ENCODE measurements around the gene ZNF230.

The ZNF230 gene

GRCh38 chr19:44002566-44003460 is at the start of gene ZNF230:
Gene ZNF230 (plus strand): TSS chr19:44002957. CDS start chr19:44007079, 4,122 bp downstream.
- DNase-seq (ENCODE audit: low read depth in 4 of 4, low spot score in 1 of 4), result peak; percentile 48 to 67 (median 62)

DNA sequence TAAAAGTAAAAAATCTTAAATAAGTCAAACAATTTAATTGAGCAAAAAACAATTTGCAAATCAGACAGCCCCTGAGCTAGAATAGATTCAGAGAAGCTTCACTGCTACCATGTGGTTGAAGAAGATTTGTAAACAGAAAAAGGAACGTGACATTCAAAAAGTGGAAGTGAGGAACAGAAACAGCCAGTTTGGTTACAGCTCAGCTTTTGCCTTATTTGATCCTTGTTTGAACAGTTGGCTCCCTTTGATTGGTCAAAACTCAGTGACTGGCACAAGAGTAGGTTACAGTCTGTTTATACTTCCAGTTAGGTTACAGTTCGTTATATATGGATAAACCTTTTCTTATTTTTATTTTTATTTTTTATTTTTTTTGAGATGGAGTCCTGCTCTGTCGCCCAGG is 45.9 kb upstream of the ZNF230 start:
- DNase-seq (ENCODE audit: low read depth in 4 of 4, low spot score in 1 of 4), result no peak

GRCh38 chr19:43957891-43958290 is 44.9 kb upstream of the ZNF230 start:
- DNase-seq (ENCODE audit: low read depth in 4 of 4, low spot score in 1 of 4), result no peak

DNA sequence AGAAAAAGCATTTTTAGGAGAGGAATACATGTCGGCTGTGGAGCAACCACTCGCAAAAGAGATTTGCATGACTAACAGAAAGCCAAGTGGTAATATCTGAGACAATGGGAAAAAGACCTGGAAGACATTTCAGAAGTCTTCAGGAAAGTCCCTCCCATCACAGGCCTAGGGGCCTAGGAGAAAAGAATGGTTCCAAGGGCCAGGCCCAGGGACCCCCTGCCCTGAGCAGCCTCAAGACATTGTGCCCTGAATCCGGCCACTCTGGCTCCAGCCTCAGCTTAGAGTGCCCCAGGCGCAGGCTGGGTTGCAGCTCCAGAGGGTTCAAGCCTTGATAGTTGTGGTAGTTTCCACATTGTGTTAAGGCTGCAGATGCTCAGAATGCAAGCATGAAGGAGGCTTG is 42.3 kb upstream of the ZNF230 start:
- no peak for DNase-seq (ENCODE audit: low read depth in 4 of 4, low spot score in 1 of 4)

GRCh38 chr19:43966079-43966694 is 36.6 kb upstream of the ZNF230 start:
- no peak for DNase-seq (ENCODE audit: low read depth in 4 of 4, low spot score in 1 of 4)

GRCh38 chr19:43976732-43977131 is 26.0 kb upstream of the ZNF230 start:
- no peak for DNase-seq (ENCODE audit: low read depth in 4 of 4, low spot score in 1 of 4)

DNA sequence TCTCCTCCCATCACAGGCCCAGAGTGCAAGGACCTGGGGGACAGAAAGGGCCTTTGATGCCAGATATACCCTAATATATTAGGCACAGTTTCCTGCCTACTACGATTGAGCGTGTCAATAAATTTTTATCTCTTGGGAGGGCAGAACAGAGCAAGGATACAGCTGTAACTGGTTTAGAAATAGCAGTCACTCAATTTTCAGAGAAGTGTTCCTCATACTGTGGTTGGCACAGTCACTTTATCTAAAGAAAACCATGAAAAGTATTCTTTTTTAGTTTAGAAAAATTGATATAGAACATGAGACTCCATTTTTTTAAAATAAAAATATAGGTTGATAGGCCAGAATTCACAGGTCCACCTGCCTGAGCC is 19.2 kb upstream of the ZNF230 start:
- DNase-seq (ENCODE audit: low read depth in 4 of 4, low spot score in 1 of 4), result no peak

DNA sequence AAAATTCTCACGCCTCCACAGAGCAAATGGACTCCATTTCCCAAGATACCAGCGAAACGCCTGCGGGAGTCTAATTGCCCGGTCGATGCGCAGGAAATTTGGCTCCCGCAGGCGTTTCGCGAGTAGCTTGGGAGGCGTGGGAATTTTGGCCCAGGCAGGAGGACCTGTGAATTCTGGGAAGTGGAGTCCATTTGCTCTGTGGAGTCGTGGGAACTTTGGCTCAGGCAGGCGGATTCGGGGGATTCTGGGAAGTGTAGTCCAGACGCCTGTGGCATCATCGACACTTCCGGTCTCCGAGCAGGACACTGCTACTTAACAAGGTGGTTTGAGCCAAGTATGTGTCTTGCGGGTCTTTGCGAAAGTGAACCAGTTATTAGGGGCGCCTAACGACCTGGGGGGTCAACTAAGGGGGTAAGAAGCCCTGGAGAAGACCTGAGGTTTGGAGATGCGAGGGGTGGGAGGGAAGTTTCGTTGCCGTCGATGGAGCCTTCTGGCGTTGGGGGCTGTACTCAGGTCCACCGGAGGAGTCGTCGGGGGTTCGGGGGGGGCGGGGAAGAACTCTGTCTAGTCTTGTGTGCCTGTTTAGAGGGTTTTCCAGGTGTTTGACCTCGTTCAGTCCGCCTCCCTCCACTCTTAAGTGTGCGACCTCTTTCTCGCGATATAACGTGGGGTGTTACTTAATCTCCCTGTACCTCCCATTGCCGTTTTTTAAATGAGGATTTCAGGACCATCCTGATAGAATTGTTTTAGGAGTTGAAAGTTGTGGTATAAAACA is 18.7 kb upstream of the ZNF230 start, which contains the start of gene ZNF155:
Gene ZNF155, plus strand, starts transcription at position 277 of the 775 bp plus-strand sequence. CDS start 4,356 bp downstream, outside the sequence.
- peak; percentile 39 to 59 (median 50) for DNase-seq (ENCODE audit: low read depth in 4 of 4, low spot score in 1 of 4)

DNA sequence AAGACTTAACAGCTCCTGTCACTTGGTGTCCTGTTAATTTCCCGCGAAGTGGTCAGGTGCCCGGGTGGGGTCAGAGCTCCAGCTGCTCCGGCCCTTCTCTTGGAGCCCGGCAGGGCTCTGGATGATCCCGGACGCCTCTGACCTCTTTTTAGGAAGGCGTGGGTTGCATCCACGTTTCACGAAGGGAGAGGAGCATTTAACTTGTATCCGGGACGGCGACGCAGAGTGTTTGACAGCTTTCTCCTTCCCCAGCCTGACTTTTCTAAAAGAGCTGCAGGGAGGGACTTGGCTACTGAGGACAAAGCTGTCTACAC is 18.1 kb upstream of the ZNF230 start:
- DNase-seq (ENCODE audit: low read depth in 4 of 4, low spot score in 1 of 4), result no peak

DNA sequence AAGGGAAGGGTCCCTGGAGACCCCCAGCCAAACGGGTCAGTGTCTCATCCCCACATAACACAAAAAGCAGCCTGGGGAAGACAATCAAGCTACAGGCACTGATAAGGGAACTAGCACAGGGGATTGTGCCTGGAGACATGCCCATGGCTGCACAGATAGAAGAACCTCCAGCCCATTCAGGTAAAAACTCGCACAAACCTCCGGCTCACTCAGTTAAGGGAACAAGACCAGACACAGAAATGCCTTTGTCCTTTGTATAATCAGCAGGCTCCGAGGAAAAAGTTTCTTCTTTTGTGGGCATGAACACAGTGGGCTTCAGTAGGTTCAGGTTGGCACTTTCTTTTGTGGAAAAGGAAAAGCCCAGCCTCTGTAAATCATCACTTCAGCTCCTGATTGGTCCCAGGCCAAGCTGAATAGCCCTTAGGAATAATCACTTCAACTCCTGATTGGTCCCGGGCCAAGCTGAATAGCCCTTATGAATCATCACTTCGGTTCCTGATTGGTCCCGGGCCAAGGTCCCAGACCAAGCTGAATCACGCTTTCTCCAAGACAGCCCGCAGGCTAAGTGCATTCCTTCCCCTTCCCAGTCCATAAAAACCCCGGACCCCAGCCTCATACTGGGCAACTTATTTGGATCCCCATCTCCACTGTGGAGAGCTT is 5.0 kb upstream of the ZNF230 start:
- DNase-seq (ENCODE audit: low read depth in 4 of 4, low spot score in 1 of 4), result no peak

- DNase-seq (ENCODE audit: low read depth in 4 of 4, low spot score in 1 of 4), result no peak
Observed at GRCh38 chr19:44002212-44002565, 568 bp upstream of the ZNF230 start.

GRCh38 chr19:44003461-44004009 is 778 bp downstream of the ZNF230 start:
- DNase-seq (ENCODE audit: low read depth in 4 of 4, low spot score in 1 of 4), result no peak

GRCh38 chr19:44005973-44006372 is 3.2 kb downstream of the ZNF230 start:
- DNase-seq (ENCODE audit: low read depth in 4 of 4, low spot score in 1 of 4), result no peak

DNA sequence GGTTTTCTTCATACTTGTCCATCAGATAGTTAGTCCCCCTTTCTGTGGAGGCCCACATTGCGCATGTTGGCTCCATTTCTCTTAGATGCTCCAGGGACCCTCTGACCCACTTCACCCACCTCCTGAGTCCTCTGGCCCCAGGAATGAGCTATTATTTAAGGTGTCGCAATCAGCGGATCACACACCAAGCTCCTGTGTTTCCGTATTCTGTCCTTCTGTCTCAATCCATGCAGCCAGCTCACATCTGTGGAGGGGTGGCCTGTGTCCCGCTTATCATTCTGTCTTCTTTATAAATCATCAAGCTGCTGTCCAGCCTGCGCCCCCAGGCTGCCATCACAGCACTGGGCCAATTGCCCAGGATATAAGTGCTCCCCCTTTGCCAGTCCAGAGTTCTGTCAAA is 4.7 kb downstream of the ZNF230 start:
- DNase-seq (ENCODE audit: low read depth in 4 of 4, low spot score in 1 of 4), result no peak

- DNase-seq (ENCODE audit: low read depth in 4 of 4, low spot score in 1 of 4), result no peak
Observed at GRCh38 chr19:44010468-44010867, 7.7 kb downstream of the ZNF230 start.

DNA sequence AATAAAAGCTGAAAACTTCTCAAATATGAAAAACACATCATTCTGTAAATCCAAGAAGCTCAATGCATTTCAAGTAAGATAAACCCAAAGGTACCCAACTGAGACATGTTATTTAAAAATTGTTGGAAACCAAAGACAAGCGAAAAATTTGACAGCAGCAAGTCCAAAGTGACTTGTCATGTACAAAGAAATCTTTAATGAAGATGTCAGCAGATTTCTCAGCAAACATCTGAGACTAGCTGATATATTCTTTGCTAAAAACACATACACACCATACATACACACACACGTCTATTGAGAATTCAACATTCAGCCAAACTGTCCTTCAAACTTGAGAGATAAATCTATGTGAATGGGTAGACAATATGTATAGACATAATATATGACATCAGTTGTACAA is 16.7 kb downstream of the ZNF230 start:
- no peak for DNase-seq (ENCODE audit: low read depth in 4 of 4, low spot score in 1 of 4)

DNA sequence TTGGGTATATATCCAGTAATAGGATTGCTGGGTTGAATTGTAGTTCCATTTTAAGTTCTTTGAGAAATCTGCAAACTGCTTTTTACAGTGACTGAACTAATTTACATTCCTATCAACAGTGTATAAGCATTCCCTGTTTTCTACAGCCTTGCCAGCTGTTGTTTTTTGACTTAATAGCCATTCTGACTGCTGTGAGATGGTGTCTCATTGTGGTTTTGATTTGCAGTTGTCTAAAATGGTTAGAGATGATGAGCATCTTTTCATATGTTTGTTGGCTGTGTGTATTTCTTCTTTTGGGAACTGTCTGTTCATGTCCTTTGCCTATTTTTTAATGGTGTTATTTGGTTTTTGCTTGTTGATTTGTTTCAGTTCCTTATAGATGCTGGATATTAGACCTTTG is 18.5 kb downstream of the ZNF230 start:
- DNase-seq (ENCODE audit: low read depth in 4 of 4, low spot score in 1 of 4), result no peak

- no peak for DNase-seq (ENCODE audit: low read depth in 4 of 4, low spot score in 1 of 4)
Observed at GRCh38 chr19:44024900-44025216, 22.1 kb downstream of the ZNF230 start.

GRCh38 chr19:44025217-44025936 is 22.6 kb downstream of the ZNF230 start, which contains the start of gene ZNF222:
Gene ZNF222 (plus strand): TSS chr19:44025379. CDS start chr19:44025437, 58 bp downstream.
- DNase-seq (ENCODE audit: low read depth in 4 of 4, low spot score in 1 of 4), result peak; percentile 42 to 61 (median 58)

GRCh38 chr19:44026622-44027021 is 23.9 kb downstream of the ZNF230 start:
- DNase-seq (ENCODE audit: low read depth in 4 of 4, low spot score in 1 of 4), result no peak
